Loucy (cell line): Measurements from ENCODE around the gene MTREX.

Source experiments
- EZH2phosphoT487 ChIP-seq: fragments of 200-600 bp; IDR thresholded peaks from 2 replicates; pipeline ENCODE4 v1.6.1; 2018; ENCODE audit warnings: antibody characterized with exemption, mild to moderate bottlenecking, moderate library complexity, borderline replicate concordance
- TF ChIP-seq, protein P1 (sequence below): fragments of 200-600 bp; sonication (generic); conservative IDR thresholded peaks from 2 replicates; pipeline ENCODE4 v1.5.1; 2014; ENCODE audit warnings: mild to moderate bottlenecking, antibody characterized with exemption, low read length

GRCh38 chr5:55258339-55258738, 49.5 kb upstream of the MTREX start:
- TF ChIP-seq, protein P1, sequence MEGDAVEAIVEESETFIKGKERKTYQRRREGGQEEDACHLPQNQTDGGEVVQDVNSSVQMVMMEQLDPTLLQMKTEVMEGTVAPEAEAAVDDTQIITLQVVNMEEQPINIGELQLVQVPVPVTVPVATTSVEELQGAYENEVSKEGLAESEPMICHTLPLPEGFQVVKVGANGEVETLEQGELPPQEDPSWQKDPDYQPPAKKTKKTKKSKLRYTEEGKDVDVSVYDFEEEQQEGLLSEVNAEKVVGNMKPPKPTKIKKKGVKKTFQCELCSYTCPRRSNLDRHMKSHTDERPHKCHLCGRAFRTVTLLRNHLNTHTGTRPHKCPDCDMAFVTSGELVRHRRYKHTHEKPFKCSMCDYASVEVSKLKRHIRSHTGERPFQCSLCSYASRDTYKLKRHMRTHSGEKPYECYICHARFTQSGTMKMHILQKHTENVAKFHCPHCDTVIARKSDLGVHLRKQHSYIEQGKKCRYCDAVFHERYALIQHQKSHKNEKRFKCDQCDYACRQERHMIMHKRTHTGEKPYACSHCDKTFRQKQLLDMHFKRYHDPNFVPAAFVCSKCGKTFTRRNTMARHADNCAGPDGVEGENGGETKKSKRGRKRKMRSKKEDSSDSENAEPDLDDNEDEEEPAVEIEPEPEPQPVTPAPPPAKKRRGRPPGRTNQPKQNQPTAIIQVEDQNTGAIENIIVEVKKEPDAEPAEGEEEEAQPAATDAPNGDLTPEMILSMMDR: no peak
- no peak for TF ChIP-seq EZH2phosphoT487
